HG03457 (cell line): ENCODE results near the gene FOXO6.

Experiments used
- ATAC-seq: cut with Tn5 transposase; IDR thresholded peaks from one replicate; pipeline ENCODE4 v1.9.1; 2021; ENCODE audit warnings: moderate number of reproducible peaks; ENCODE audit not compliant: unreplicated experiment

The FOXO6 gene

DNA sequence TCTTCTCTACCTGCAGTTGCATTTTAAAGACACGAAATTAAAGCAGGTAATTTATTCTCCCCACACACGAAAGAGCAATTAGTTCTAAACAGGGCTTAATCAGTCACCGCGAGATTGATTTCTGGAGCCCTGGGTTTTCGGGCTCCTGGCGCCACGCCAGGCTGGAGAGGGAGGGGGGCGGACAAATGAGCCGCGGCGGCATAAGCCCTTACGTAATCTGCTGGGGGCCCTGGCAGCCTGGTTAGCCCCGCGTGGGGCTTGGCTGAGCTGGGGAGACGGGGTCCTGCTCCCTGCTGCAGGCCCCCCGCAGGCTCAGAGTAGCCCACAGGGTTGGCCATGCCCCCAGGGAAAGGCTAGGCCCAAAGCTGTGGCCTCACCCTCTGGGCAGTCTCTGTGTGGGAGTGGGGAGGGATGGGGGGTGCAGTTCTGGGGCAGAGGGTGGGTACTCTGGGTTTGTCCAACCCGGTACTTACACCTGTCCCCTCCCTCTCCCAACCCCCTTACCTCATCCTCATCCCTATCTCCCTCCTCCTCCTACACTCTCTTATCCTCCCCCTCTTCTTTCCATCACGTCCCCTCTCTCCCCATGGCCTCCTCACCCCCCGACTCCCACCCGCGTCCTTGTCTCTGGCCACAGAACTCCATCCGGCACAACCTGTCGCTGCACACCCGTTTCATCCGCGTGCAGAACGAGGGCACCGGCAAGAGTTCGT is 19.9 kb downstream of the FOXO6 start:
- ATAC-seq: no peak

DNA sequence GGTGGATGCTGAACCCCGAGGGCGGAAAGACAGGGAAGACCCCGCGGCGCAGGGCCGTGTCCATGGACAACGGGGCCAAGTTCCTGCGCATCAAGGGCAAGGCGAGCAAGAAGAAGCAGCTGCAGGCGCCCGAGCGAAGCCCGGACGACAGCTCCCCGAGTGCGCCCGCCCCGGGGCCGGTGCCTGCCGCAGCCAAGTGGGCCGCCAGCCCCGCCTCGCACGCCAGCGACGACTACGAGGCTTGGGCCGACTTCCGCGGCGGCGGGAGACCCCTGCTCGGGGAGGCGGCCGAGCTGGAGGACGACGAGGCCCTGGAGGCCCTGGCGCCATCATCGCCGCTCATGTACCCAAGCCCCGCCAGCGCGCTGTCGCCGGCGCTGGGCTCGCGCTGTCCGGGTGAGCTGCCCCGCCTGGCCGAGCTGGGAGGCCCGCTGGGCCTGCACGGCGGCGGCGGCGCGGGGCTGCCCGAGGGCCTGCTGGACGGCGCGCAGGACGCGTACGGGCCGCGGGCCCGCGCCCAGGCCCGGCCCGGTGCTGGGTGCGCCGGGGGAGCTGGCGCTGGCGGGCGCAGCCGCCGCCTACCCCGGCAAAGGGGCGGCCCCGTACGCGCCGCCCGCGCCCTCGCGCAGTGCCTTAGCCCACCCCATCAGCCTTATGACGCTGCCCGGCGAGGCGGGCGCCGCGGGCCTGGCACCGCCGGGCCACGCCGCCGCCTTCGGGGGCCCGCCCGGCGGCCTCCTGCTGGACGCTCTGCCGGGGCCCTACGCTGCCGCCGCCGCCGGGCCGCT is 20.7 kb downstream of the FOXO6 start:
- no peak for ATAC-seq

GRCh38 chr1:41382480-41383090 is 21.4 kb downstream of the FOXO6 start:
- ATAC-seq: no peak

GRCh38 chr1:41383094-41383852 is 22.0 kb downstream of the FOXO6 start:
- no peak for ATAC-seq

- no peak for ATAC-seq
Observed at GRCh38 chr1:41384579-41384978, 23.3 kb downstream of the FOXO6 start.

DNA sequence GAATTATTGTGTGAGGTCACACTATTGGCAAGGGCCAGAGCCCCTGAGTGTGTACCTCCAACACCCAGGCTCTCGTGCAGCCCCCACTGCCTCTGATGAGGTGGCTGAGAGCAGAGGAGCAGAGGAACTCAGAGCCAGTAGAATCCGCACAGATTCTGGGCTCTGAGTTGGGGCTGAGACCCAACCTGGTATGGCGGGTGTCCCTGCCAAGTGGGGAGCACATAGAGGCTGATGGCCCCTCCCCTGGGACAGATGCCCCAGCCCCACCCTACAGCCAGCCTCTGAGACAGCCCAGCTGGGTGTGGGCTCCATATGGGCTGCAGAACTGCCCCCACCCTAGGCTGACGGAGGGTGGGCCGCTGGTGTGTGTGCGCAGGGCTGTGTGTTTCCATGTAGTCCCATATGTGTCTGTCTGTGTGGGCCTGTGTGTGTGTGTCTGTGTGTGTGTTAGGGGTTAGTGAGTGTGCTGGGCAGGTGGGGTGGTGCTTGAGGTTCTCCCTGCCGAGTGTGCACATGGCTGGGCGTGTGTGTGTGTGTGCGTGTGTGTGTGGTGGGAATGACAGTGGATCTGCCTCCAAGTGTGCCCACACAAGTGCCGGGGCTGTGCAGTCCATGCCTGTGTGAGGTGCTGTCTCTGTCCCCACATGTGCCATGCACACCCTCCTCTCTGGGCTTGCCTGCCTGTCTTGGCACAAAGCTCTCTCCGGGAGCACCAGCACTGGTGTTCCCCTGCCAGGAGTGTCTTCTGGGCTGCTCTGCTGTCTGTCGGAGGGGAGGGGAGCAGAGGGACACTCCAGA is 24.4 kb downstream of the FOXO6 start:
- no peak for ATAC-seq

DNA sequence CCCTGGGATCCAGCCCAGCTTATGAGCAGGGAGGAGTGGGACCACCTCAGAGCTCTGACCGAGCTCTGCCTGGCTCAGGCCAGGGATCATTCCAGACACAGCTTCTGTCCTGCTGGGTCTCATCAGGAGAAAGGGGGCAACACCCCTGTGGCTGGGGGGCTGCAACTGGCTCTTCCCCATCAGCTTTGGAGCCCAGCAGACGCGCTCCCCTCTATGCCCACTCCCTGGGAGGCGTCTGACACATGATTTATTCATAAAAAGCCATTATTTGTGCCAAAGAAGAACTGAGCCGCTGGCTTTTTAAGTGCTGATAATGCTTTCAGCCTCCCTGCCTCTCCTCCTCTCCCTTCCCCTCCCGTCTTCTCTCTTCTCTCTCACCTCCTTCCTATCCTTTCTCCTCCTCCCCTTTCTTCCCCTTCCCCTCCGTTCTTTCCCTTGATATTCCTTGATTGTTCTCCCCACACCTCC is 25.0 kb downstream of the FOXO6 start:
- no peak for ATAC-seq

DNA sequence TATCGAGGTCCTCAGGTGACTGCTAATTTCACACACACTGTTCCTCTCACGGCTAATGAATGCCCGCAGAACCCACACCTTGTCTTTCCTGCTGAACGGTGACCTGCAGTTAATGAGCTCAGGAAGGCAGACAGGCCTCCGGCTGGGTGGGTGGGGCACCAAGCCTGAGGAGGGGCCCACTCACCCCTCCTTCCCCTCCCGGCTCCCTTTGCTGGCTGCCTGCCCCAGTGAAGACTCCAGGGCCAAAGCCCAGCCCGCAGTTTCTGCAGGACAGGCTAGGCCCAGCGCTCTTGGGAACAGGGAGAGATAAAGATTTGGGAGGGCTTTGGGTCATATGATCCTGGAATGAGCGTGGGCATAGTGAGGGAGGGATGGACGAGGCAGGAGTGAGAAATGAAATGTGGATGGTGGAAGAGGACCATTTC is 26.4 kb downstream of the FOXO6 start:
- ATAC-seq: no peak

GRCh38 chr1:41388510-41388909 is 27.3 kb downstream of the FOXO6 start:
- ATAC-seq: no peak

DNA sequence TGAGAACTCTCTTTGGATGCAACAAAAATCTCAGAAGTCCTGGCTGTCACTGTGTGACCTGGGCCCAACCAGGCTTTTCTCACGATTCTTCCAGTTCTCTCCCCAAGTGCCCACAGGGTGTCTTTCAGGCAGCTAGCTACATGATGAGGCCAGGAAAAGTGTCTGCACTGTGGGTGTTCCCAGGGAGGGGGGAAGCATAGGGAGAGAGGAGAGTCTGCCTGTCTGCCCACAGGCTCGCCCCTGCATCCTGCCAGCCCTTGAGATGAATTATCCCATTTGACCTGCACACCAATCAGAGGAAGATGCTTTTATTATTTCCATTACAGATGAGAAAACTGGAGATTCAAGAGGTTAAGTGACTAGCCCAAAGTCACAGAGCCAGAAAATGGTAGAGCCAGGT is 27.8 kb downstream of the FOXO6 start:
- ATAC-seq: no peak

GRCh38 chr1:41390166-41390565 is 28.9 kb downstream of the FOXO6 start:
- no peak for ATAC-seq

- no peak for ATAC-seq
Observed at GRCh38 chr1:41390573-41390972, 29.3 kb downstream of the FOXO6 start.

GRCh38 chr1:41391834-41392527 is 30.7 kb downstream of the FOXO6 start:
- no peak for ATAC-seq

DNA sequence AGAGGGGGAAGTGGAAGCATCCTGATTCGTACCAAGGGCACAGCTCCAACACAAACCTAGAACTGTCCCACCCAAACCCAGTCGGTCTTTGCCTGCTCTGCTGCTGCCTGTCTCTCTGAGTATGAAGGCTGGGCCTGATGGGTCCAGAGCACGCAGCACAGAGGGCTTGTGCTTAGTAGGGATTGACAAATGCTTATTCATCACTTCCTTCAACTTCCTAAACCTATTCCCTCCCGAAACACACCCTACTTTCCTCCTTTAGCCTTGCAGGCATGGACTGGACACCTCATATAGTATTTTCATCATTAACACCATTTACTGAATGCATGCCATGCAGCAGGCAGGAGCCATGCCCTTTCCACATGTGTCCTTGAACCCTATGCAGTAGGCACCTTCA is 31.3 kb downstream of the FOXO6 start:
- ATAC-seq: no peak

DNA sequence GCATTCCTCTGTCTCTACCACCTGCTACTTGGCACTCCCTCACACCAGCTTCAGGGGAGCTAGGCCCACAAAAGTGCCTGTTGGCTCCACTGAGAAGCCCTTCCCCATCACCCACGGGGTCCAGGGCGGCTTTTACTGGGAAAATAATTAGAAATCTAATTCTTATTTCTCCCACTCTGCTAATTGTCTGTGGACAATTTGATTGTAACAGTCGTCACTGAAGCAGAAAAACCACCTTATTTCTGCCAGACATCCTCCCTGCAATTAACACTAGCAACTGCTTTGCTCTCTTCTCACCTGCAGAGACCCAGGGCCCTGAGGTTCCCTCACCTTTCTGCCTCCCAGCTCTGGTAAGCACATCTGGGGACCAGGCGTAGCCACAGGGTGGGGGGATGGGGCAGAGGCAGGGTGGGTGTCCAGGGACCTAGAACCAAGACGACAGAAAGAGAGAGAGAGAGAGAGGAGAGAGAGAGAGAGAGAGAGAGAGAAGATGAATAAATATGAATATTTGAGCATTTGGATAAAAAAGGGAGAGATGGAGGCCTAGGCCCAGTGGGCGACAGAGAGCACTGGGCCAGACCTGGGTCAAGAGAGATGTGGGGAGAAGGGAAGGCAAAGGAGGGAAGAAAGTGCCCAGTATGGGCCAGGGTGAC is 32.6 kb downstream of the FOXO6 start:
- ATAC-seq: no peak

DNA sequence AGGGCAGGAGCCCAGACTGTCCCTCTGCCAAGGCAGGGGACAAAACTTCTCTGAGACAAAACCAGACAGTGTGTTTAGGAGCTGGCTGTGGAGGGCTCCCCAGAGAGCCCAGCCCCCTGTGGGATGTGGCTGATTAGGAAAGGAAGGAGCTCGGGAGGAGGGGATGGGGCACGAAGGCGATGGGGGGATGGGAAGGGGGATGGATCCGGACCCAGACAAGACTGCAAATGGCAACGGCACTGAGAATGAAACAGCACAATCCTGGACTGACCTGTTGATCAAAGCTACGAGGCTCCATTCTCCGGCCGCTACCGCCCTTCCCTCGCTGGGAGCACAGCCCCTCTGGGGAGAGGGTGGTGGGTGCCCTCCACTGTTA is 33.1 kb downstream of the FOXO6 start:
- ATAC-seq: no peak

DNA sequence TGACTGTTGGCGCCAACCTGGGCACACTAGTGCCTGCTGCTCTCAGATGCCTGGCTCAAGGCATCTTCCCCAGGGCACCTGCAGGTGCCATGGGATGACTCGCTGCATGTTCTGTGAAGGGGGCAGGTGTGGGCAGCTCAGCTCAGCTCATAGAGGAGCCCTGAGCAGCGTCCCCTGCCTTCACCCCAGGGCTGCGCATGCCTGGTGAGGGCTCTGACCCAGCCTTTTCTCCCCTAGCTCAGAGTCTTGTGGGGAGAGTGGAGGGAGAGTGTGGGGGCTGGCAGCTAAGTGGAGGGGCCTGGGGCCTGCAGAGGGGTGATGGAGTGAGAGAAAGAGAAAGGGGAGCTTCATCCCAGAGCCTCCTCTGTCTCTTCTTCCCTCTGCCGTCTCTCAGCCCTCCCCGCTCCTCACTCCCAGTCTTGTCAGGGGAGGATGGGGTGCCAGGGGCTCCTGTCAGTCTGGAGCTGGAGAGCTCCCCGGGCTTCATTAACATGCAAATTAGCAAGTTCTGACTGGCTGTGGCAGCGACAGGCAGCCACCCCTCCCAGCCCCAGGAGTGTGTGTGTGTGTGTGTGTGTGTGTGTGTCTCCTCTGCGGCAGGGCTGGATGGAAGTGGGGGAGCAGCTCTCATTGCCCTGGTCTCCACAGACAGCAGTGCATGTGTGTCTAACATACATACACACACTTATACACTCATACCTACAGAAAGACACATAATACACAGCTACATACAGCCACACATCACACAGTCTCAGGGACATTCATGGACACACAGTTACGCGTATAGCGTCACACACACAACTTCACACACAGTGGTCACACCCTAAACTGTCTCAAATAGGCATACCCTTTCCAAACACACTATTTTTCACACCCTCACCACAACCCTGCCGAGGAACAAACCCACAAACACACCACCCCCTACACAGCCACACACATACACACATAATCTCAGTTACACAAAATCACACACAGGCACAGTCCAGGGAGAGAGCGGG is 34.0 kb downstream of the FOXO6 start:
- no peak for ATAC-seq

- ATAC-seq: no peak
Observed at GRCh38 chr1:41396084-41396483, 34.9 kb downstream of the FOXO6 start.
